HG03135 (cell line): ENCODE data around the gene MAP3K21.

Source experiments
- ATAC-seq: cut with Tn5 transposase; IDR thresholded peaks from one replicate; pipeline ENCODE4 v1.9.1; 2021; ENCODE audit warnings: mild to moderate bottlenecking, moderate library complexity; ENCODE audit not compliant: unreplicated experiment

The MAP3K21 gene

GRCh38 chr1:233432916-233433315 lies 105.4 kb downstream of the MAP3K21 start:
- no peak for ATAC-seq

DNA sequence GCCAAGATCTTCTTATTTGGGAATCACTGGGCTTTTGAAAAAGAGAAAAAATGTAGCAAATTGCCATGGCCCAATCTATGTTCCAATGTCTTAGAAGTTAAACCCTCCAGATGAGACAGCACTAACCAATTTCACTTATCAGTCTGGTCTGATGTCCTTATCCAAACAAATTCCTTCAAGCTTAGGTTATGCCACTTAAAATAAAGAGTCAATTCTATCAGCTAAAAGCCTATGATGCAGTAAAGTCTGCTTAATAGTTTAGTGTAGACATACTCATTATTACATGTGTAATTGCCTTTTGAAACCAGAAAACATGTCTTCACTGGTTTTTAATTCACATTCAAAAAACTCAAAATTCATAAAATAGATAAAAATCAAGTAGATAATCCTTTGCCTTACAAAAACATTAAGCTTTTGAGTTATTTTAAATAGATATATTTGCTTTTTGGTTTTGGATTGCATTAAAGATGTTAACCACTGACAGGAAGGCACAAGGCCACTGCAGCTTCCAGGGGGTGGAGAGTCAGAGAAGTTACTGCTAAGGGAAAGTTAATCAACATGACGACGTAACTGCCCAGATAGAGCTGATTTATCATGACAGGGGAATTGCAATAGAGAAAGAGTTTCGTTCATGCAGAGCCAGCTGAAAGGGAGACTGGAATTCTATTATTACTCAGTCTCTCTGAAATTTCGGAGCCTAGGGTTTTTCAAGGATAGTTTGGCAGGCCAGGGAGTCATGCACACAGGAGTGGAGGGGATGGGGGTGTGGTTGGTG lies 106.1 kb downstream of the MAP3K21 start:
- no peak for ATAC-seq
